Gastrocnemius medialis (tissue), 4 donors: Measurements from ENCODE around the gene AKAP11. TPM values are rescaled to one million over a fixed set of nuclear protein-coding genes. Genes with fewer than 3 reads are reported as not detected.

ENCODE experiments used
- ATAC-seq, 2 donors: fragments of 150-250 bp; one replicate each; pipeline ENCODE4 v1.9.1; 2016
- DNase-seq, 2 donors: peaks; one replicate each; pipeline ENCODE4 v3.0.0-alpha.2; 2019
- H3K27ac ChIP-seq, 4 donors: fragments of 200-600 bp; sonication (generic); 1 replicate in 1 of 4; 2 replicates in 3 of 4; pipeline ENCODE4 v1.5.1; 2016 to 2018; ENCODE audit warnings: mild to moderate bottlenecking in 2 of 4, moderate library complexity in 1 of 4
- H3K27me3 ChIP-seq, 3 donors: fragments of 200-600 bp; sonication (generic) in 2 of 3; 1 replicate in 1 of 3; 2 replicates in 2 of 3; pipeline versions ENCODE4 v1.5.1 to v1.6.0; 2016 to 2019; ENCODE audit warnings: mild to moderate bottlenecking in 1 of 3, moderate library complexity in 1 of 3
- H3K36me3 ChIP-seq, 2 donors: fragments of 200-600 bp; sonication (generic) in 1 of 2; one replicate each; pipeline ENCODE4 v1.5.1; 2017 to 2018
- H3K4me1 ChIP-seq, 2 donors: fragments of 200-600 bp; sonication (generic) in 1 of 2; one replicate each; pipeline ENCODE4 v1.5.1; 2016 to 2017; ENCODE audit warnings: mild to moderate bottlenecking in 2 of 2
- H3K4me3 ChIP-seq, 4 donors: fragments of 200-600 bp; sonication (generic) in 3 of 4; 1 replicate in 1 of 4; 2 replicates in 3 of 4; pipeline ENCODE4 v1.5.1; 2016 to 2019; ENCODE audit warnings: mild to moderate bottlenecking in 2 of 4
- H3K9me3 ChIP-seq, 3 donors: fragments of 200-600 bp; sonication (generic) in 2 of 3; 1 replicate in 1 of 3; 2 replicates in 2 of 3; pipeline ENCODE4 v1.5.1; 2016 to 2019
- CTCF ChIP-seq, 5 experiments: fragments of 450-650 bp in 3 of 5; fragments of 200-600 bp in 2 of 5; sonication (generic) in 2 of 5; IDR thresholded peaks in 4 of 5; conservative IDR thresholded peaks in 1 of 5; 1 replicate in 4 of 5; 2 replicates in 1 of 5; pipeline ENCODE4 v1.5.1; 2016 to 2019; ENCODE audit warnings: antibody characterized with exemption in 5 of 5, mild to moderate bottlenecking in 3 of 5, moderate library complexity in 3 of 5
- POLR2A ChIP-seq, 2 donors: fragments of 450-650 bp; IDR thresholded peaks; one replicate each; pipeline ENCODE4 v1.6.1; 2017; ENCODE audit warnings: antibody characterized with exemption in 2 of 2, mild to moderate bottlenecking in 2 of 2, moderate library complexity in 2 of 2
- in situ Hi-C, 4 donors: fragments of 200-750 bp; cut with MboI; loops; one replicate each; pipeline versions ENCODE4 v1.15.0 to v1.8.0; 2017; ENCODE audit warnings: low sequenced_read_pairs in 4 of 4
- intact Hi-C: fragments of 100-400 bp; cut with DNase I; formaldehyde crosslinking; loops from one replicate; pipeline ENCODE4 v1.15.1; 2023; ENCODE audit warnings: low total_unique reads
- total RNA-seq, 4 donors: library from RNA; depleted of rRNA; stranded (reverse); fragments of >200 nt; gene quantifications; one replicate each; pipeline versions ENCODE4 v1.1.0 to v1.2.3, GENCODE V29; 2016

AKAP11 gene
- total RNA-seq, 4 donors from 2014 or later = 7.7 to 12.8 (median 10.4) TPM

DNA sequence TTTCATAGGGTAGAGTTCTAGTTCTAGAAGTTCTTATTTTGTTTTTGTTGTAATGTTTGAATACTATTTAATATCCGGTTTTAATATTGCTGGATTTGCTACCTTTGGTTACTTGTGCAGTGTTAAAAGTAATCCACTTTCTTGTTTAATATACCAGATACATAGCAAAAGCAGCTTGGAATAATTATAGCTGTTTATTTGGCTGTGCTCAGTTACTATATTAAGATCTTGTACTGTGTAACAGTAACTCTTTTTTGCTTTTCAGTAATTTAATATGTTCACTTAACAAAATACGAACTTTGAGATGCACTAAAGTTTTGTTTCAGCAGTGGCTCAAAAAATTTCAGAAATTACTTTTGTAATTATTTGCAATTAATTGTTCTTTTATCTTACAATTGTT is 50.9 kb downstream of the AKAP11 start:
- DNase-seq = no peak
- intact Hi-C loops = no loop called here
- H3K27ac ChIP-seq = no peak overlapping the region
- in situ Hi-C loops = no loop called here
- H3K36me3 ChIP-seq = no peaks in the 10 kb centered on the region
- ATAC-seq = no peak
- no peaks in the 10 kb centered on the region for H3K27me3 ChIP-seq
- peaks cover 12 to 18% of the 10 kb centered on the region in 2 donors for H3K4me1 ChIP-seq
- H3K9me3 ChIP-seq = no peaks in the 10 kb centered on the region
- TF ChIP-seq POLR2A (IDR thresholded peaks at IDR 0.05) (no peak), CTCF (IDR thresholded peaks at IDR 0.05 in 4 of 5, conservative IDR thresholded peaks at IDR 0.05 in 1 of 5) (no peak)
- no peak overlapping the region for H3K4me3 ChIP-seq

- no peak overlapping the region for H3K27ac ChIP-seq
- TF ChIP-seq CTCF (IDR thresholded peaks at IDR 0.05 in 4 of 5, conservative IDR thresholded peaks at IDR 0.05 in 1 of 5) (no peak), POLR2A (IDR thresholded peaks at IDR 0.05) (no peak)
- no peaks in the 10 kb centered on the region for H3K9me3 ChIP-seq
- ATAC-seq (no peak), DNase-seq (no peak)
- in situ Hi-C loops (no loop called here), intact Hi-C loops (no loop called here)
- H3K4me3 ChIP-seq = no peak overlapping the region
- peaks cover 12 to 18% of the 10 kb centered on the region in 2 donors for H3K4me1 ChIP-seq
- H3K36me3 ChIP-seq = no peaks in the 10 kb centered on the region
- H3K27me3 ChIP-seq = no peaks in the 10 kb centered on the region
These were observed 52.8 kb downstream of the AKAP11 start for GRCh38 chr13:42324704-42325103.

DNA sequence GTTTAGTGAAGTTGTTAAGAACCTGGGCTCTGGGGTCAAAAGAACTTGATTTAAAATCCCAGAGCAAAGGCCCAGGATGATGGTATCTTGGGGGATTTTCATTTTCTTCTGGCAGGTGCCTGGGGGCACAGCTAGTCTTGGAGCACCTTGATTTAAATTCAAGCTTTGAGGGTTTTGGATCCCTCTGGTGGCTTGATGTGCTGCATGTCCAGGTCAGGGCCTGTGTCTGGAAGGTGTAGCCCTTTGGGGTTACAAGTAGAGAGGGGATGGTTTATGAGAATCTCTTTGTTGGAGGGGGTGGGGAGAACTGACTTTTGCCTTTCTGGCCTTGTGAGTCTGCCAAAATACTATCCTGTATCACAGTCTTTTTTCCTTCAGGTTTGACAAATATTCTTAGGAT is 55.8 kb downstream of the AKAP11 start:
- intact Hi-C loops (no loop called here), in situ Hi-C loops (no loop called here)
- ATAC-seq (no peak), DNase-seq (no peak)
- Histone ChIP-seq H3K4me3 (no peak overlapping the region), H3K4me1 (peaks cover 5 to 8% of the 10 kb centered on the region in 2 donors), H3K27ac (no peak overlapping the region), H3K27me3 (no peaks in the 10 kb centered on the region), H3K36me3 (no peaks in the 10 kb centered on the region), H3K9me3 (no peaks in the 10 kb centered on the region)
- TF ChIP-seq CTCF (IDR thresholded peaks at IDR 0.05 in 4 of 5, conservative IDR thresholded peaks at IDR 0.05 in 1 of 5) = no peak
- TF ChIP-seq POLR2A (IDR thresholded peaks at IDR 0.05) = no peak

DNA sequence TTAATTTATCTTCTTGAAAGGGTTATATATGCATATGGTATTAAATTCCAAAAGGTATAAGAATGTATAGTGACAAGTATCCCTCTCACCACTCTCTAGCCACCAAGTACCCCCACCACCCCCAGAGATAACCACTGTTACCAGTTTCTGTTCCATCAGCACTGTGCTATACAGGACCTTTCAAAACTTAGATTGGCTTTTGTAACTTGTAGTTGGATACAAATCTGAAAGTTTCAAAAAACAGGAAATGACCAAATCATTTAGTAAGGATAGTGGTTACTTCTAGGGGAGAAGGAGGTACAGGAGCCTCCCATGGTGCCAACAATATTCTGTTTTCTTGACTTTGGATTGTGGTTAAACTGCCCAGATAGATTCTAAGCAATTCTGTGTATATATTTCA is 56.7 kb downstream of the AKAP11 start:
- intact Hi-C loops = no loop called here
- no peaks in the 10 kb centered on the region for H3K4me1 ChIP-seq
- no peaks in the 10 kb centered on the region for H3K9me3 ChIP-seq
- in situ Hi-C loops = no loop called here
- no peaks in the 10 kb centered on the region for H3K27me3 ChIP-seq
- no peak for DNase-seq
- ATAC-seq = no peak
- TF ChIP-seq POLR2A (IDR thresholded peaks at IDR 0.05) (no peak), CTCF (IDR thresholded peaks at IDR 0.05 in 4 of 5, conservative IDR thresholded peaks at IDR 0.05 in 1 of 5) (no peak)
- H3K4me3 ChIP-seq = no peak overlapping the region
- H3K27ac ChIP-seq = no peak overlapping the region
- no peaks in the 10 kb centered on the region for H3K36me3 ChIP-seq

DNA sequence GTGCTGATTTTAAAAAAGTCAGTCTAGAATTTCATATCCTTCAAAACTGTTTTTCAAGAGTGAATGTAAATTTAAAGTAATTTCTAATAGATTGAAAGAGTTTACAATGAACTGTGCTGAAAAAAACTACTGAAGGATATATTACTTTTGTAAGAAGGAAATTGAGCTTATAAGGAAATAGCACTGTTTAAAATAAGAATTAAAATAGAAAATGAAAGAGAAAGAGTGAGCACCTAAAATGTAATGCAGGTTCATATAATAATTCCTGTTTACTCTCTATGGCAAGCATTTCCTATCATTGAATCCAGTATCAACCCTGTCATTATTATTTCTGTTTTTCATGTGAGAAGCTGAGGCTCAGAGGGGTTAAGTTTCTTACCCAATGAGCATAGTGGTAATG is 57.3 kb downstream of the AKAP11 start:
- Histone ChIP-seq H3K36me3 (no peaks in the 10 kb centered on the region), H3K27me3 (no peaks in the 10 kb centered on the region), H3K4me3 (no peak overlapping the region), H3K9me3 (no peaks in the 10 kb centered on the region), H3K4me1 (no peaks in the 10 kb centered on the region), H3K27ac (no peak overlapping the region)
- ATAC-seq (no peak), DNase-seq (no peak)
- no peak for TF ChIP-seq CTCF (IDR thresholded peaks at IDR 0.05 in 4 of 5, conservative IDR thresholded peaks at IDR 0.05 in 1 of 5)
- no peak for TF ChIP-seq POLR2A (IDR thresholded peaks at IDR 0.05)
- intact Hi-C loops = no loop called here
- in situ Hi-C loops = no loop called here
